HG03039 (cell line): ENCODE measurements around the gene CDH12.
"Not testable (repeated sequence)": the region's sequence is repeated elsewhere in the genome, so short reads cannot be mapped to it uniquely, and the experiment has no call there.

Experiments used
- ATAC-seq: cut with Tn5 transposase; IDR thresholded peaks from one replicate; pipeline ENCODE4 v1.9.1; 2021; ENCODE audit warnings: mild to moderate bottlenecking, moderate library complexity; ENCODE audit not compliant: unreplicated experiment

Gene CDH12

DNA sequence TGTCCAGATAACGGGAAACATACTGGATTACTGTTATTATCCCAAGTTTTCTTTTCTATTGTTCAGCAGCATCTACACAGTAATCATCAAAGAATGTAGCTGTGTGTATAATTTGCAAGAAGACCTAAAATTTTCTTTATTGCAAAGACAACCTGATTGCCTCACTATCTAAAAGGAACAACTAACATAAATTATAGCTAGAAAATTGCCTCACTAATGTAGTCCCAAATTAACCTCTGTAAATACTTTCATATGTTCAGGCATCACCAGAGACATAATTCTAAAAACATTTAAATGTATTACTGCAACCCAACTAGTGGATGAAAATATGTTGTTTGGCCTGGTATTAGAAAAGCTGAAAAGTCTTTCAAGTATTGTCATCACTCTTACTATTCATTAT is 275.4 kb downstream of the CDH12 start:
- no peak for ATAC-seq

DNA sequence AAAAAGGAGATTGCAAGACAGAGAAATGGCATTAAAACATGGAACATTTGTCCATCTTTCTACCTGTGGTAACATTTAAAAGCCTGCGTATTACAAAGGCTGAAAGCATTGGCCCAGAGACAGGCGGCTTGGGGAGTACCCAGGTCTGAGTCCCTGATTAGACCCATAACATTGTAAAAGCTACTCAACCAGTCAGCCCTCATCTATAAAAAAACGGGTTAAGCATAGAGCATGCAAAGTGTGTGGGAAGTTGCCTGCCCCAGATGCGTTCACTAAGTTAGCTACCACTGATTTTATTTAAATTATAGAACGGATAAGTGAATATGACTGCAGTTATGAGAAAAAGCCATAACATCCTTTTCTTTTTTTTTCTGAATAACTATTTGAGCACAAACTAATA is 276.1 kb downstream of the CDH12 start:
- ATAC-seq, result no peak

DNA sequence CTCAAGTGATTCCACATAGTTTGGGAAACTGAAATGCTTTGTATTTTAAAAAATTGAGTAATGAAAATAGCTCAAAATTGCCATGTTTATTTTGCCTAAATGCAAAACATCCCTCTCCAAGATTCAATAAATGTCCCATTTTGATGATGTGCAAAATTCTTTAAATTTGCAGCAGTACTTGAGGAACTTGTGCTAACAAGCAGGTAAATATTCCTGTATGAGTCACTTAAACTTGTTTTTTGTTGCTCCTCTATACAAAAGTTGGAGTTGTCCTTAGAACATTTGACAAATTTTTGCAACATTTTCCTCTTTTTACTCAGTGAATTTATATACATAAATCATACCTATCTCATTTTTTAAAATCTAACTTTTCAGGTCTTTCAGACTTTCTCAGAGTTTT is 280.2 kb downstream of the CDH12 start:
- no peak for ATAC-seq

DNA sequence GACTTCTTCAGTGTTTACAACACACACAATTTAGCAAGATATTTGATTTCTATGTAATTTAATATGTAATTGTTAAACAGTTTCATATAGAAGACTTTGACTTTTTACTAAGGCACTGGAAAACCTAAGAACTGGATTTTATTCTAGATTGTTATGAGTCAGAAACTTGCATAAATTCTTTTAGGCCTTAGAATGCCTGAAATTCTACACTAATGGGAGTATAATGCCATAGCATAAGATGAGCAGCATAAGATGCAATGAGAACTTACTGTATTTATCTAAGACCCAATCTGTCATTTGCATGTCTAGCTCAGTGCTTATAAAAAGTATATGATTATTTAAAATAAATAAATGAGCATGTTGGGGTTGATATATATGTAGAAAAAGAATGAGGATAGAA is 285.2 kb downstream of the CDH12 start:
- no peak for ATAC-seq

DNA sequence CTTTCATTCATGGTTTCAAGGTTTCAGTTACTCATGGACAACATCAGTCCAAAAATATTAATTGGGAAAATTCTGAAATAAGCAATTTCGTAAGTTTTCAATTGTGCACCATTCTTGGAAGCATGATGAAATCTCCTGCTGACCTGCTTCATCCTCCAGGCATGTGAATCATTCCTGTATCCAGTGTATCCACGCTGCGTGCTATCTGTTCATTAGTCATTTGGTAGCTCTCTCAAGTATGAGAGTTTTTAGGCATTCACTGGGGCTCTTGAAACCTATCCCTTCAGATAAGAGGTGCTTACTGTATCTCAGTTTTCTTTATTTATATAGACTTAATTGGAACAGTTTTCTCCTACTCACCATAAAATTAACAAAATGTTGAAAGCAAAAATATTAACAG is 293.0 kb downstream of the CDH12 start:
- ATAC-seq, result no peak

DNA sequence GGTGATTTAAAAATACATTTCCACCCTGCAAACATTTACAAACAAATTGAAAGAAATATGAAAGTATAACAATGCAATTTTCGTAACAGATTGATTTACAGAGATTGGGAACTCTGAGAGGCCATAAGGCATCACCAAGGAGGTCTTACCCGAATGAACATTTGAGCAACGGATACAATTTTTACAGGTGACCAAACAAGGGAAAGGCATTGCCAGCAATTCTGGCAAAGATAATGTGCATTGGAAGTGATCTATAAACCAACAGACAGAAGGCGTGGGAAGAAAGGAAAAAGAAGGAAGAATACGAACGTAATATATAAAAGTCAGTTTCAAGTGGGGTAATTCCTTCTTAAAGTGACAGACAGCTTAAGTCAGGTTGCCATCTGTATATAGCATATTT is 295.9 kb downstream of the CDH12 start:
- ATAC-seq, result no peak

DNA sequence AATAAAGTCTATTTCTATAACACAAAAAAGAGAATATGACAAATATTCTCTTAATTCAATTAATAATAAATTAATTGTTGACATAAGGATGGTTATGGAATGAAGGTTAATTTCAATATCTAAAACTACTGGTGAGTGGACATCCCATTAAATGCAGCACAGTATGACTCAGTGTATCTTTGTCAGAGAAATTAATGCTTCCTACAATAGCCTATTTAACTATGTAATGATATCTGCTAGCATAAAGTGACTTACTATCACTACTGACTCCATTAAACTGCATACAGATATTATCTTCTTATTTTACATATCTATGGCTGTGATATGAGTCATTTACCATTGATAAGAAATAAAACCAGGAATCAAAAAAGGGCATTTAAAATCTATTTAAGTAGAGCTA is 298.7 kb downstream of the CDH12 start:
- no peak for ATAC-seq

DNA sequence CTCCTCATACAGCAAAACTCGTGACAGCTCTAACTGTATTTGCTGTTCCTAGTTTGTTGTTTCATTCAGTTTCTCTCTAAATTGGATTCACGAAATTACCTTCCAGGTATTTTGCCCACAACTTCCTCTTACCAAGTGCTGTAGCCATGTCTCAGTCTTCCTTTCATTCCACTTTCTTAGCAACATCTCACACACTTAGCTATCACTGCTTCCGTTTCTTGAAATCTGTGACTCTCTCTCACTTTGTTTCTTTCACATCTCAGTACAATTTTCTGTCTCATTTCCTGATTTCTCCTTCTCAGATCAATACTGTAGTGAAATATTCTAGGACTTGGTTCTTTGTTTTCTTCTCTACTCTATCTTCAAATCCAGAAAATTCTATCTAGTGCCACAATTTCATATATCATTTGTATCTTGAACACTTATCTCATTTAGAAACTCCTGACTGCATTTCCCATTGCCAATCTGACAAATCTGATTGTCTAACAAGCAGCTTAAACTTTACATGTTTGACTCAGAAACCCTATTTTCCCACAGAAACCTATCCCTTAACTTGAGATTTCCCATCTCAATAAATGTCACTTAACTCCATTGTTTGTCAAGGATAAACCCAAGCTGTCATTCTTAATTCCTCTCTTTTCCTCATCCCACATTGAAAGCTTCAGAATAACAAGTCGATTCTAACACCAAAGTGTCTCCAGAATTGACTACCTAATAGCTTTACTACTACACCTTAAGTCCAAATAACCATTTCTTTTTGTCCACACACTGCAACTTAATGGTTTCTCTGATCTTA is 303.1 kb downstream of the CDH12 start:
- ATAC-seq, result no peak

DNA sequence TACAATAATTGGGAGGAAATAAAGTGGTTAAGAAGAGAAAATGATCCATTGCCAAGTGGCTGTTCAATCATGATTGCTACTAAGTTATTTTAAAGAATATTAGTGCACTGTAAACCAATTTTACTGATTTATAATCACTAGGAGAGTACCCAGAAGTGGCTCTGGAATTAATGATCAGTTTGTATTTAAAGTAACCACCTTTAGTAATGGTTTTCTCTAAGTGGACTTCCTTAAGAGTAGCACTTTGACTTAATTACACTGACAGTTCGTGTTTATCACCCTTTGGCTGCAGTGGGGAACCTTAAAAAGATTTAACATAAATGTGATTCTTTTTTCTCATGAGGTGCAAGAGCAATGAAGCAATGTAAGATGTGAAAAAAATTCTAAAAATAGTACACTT is 310.8 kb downstream of the CDH12 start:
- no peak for ATAC-seq

DNA sequence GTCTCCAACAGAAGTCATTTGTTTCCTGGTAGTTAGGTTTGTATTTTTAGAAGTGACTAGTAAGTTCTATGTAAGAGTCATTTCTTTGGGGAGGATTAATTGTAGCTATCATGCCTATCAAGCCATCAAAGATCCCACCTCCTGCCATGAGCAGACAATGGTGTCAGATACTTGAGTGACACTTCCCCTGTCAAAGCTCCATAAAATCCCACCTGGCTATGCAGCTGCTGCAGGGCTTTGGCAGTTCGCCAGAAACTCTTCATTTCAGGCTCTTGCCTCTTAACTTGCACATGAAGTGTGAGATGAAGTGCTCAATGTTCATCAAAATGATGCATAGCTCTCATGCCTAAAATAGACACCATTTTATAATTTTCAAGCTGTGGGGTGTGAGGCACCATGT is 312.1 kb downstream of the CDH12 start:
- no peak for ATAC-seq

DNA sequence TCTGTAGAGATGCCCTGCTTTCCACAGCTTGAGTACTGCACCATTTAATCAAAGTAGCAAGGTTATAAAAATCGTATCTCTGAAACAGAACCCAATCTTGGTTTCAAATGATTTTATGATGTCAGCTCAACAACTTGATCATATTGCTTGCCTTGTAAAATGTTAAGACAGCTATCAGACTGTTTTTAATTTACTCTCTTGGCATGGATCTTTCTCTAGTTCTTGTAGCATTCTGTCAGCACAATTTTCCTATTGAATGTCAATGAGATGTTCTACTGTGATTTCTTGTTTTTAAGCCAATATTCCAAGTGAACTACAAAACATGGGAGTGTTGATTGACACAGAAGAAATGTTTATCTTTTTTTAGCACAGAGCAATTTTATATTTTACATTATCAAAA is 313.4 kb downstream of the CDH12 start:
- no peak for ATAC-seq

DNA sequence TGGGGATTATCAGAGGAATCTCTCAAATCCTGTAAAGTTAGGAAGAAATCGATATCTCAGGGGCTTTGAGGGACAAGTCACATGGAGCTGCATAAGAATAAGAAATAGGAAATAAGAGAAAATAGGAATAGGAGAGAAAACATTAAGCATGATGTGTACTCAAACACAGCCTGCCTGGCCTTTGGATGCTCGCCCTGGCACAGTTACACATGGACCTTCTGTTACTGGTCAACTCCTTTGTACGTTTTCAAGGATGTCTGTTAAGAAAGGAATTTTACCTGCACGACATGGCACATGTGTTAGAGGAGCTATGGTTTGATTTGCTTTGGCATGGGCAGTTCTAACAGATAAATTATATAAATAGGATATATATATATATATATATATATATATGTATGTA is 321.2 kb downstream of the CDH12 start:
- ATAC-seq, result no peak

DNA sequence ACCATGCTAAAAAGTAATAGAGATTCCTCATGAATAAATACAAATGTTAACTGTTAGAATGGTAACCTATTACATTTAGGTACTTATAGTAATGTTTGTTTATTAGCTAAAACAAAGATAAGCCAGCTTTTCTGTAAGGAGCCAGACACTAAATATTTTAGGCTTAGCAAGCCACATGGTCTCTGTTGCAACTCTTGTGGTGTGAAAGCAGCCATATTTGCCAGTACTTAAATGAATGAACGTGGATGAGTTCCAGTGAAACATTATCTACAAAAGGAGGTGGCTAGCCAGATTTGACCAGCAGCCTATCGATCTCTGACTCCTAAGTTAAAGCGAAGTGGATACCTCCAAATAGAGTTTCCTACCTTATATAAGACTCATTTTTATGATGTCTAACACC is 331.6 kb downstream of the CDH12 start:
- no peak for ATAC-seq

DNA sequence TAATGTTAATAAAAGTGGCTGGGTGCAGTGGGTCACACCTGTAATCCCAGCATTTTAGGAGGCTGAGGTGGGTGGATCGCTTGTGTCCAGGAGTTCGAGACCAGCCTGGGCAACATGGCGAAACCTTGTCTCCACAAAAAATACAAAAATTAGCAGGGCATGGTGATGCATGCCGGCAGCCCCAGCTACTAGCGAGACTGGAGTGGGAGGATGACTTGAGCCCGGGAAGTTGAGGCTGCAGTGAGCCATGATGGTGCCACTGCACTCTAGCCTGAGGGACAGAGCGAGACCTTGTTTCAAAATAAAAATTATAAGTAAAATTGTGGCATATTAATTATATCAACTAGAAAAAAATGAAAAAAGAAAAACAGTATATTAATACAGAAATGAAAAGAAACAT is 336.6 kb downstream of the CDH12 start:
- ATAC-seq, result not testable (repeated sequence)

DNA sequence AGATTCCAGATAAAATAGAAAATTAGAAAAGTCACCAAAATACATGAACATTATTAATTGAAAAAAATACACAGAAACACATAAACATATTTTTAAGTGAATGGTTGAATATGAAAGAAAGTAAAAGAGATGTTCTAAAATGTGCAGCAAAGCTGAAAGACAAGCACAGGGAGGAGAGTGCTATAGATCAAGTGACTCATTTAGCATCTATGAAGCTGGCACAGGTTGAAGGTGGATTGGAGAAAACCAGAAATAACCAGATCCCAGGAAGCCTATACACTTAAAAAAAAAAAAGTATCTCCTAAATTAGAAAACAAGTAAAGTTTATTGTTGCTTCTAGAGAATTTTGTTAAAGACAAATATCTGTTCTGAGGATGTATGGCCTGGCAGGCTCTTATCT is 338.9 kb downstream of the CDH12 start:
- no peak for ATAC-seq

DNA sequence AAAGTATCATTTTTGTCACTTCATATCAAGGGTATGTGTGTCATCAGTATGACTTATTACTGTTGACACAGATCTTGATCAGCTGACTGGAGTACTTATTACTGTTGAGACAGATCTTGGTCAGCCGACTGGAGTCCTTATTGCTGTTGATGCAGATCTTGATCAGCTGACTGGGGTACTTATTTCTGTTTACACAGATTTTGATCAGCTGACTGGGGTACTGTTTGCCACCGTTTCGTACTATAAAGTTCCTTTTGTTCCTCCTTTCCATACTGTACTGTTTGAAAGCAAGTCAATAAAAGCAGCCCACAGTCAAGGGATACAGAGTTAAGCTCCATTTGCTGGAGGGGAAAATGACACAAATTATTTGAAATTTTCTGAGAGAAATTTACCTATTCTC is 347.3 kb downstream of the CDH12 start:
- ATAC-seq, result no peak

DNA sequence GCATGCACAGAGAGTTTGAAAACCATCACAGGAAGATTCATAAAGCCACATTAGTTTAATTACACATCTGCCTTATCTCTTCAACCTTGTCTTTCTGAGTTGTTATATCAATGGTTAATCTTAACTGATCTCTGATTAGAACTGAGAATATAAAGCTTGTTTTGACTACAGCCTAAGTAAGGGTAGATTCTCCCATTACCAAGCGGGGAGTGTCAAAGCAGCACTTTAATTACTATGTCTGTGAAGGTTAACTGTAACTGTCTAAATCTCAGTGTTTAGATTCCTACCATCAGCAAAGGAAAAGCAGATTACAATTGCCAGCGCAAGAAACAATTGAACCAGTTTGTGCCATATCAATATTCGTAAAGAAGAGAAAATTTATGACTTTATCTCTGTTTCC is 348.7 kb downstream of the CDH12 start:
- ATAC-seq, result no peak

DNA sequence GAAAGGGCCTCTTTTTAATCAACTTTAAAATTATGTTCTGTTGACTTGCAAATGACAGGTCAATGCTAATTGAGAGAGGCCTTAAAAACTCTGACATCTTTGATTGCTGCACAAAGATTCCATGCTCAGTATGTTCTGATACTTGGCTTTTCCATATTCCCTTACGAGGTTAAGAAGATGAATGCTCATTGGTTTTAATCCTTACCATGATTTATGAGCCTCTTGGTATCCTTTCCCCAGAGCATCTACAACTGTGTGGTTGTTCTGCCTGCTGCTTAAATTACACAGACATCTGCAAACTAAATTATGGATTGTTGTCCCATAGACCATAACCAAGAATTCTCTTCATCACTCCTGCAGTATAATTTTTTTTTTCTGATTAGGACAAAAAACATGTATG is 352.6 kb downstream of the CDH12 start:
- ATAC-seq, result no peak

DNA sequence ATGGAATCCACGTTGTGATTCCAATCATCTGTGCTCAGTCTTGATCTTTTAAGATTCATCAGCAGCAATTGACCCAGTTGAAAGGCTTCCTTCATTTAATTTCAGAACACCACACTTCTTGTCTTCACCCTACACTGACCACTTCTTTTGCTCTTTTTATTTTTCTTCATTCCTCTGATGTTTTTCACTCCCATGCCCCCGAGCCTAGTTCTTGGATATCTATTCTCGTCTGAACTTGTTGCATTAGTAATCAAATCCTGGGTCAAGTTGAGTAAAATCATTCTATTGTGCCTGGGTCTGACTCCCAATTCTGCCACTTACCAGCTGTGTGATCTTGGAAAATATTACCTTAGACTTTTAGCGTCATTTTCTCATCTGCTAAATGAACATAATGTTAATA is 356.5 kb downstream of the CDH12 start:
- ATAC-seq, result no peak

DNA sequence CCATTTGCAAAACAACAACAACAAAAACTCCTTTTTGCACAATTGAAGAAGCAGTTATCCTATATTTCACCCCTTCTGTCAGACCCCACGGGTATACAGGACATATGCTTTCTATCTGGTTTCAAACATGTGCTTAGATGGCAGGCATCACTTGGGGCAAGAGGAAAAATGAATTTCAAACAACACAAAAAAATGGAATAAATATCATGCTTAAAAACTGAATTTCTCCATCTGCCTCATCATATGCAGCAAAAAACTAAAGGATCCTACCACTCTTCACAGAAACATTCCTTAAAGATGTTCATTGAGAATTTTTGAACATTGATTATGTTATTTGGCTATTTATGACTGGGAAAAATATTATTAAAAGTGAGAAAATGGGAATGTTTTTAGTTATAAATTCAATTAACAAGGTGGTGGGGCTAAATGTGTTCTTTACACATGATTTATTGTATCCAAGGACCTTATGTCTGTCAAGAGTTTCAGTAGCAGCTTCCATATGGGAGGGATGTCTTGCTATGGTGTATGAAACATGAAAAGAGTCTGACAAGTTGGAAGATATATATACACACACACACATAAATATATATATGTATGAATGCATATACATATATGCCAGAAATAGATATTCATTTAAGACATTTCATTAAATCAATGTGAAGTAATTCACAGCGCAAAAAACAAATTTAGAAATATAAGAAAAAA is 358.0 kb downstream of the CDH12 start:
- ATAC-seq, result no peak

DNA sequence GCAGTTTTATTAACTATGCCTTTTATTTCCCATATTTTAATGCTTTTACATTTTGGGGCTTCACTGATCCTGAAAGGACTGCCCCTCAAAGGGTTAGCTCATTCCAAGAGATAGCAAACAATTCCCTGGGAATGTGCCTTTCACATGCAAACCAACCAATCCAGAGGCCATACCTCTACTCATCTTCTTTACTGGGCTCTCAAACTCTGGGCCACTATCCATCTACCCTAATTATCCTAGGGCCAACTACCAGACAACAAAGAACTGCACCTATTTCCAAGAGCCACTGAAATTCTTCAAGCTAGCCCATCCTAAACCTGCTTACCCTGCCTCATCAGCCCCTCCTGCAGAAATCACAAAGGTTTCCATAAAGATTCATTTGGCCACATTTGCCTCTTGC is 364.7 kb downstream of the CDH12 start:
- no peak for ATAC-seq

DNA sequence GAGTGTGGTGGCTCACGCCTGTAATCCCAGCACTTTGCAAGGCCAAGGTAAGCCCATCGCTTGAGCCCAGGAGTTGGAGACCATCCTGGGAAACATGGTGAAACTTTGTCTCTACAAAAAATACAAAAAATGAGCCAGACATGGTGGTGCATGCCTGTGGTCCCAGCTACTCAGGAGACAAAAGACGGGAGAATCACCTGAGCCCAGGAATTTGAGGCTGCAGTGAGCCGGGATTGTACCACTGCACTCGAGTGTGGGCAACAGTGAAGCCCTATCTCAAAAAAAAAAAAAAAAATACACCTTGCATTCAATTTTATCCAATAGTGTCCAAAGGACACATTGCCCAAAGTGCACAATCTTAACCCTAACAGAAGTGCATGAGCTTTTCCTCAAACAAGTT is 372.8 kb downstream of the CDH12 start:
- no peak for ATAC-seq

DNA sequence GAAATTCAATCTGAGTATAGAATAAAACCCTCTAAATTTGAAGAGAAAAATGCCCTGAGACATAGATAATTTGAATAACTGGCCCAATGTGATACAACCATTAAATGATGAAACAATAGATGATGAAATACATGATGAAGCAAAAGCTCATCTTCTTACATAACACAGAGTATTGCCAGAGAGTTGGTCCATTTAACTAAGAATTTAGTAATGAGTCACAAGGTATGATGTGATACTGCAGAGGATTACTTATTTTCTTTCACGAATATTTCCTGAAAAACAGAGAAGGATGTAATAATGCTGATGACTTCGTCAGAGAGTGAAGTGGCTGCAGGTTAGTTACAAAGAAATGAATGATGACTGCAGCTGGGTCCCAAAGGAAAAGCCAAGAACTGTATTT is 379.3 kb downstream of the CDH12 start:
- no peak for ATAC-seq
